ENCODE data around the gene NACC2.

The NACC2 gene

GRCh38 chr9:136095070-136096058, at the start of gene NACC2:
NACC2 (minus strand) TSS chr9:136095289; CDS start chr9:136050521, 44,768 bp downstream.
- DNase-seq (ENCODE audit: low read depth, low spot score) = no peak

GRCh38 chr9:136144450-136144849, 49.4 kb upstream of the NACC2 start:
- DNase-seq (ENCODE audit: low read depth, low spot score) = no peak

- DNase-seq (ENCODE audit: low read depth, low spot score) = no peak
These were observed 48.3 kb upstream of the NACC2 start for GRCh38 chr9:136143215-136144001.

GRCh38 chr9:136142859-136143214, 47.7 kb upstream of the NACC2 start:
- DNase-seq (ENCODE audit: low read depth, low spot score) = no peak

- DNase-seq (ENCODE audit: low read depth, low spot score) = no peak
These were observed 47.3 kb upstream of the NACC2 start for GRCh38 chr9:136142414-136142796.

- DNase-seq (ENCODE audit: low read depth, low spot score) = no peak
These were observed 46.8 kb upstream of the NACC2 start for GRCh38 chr9:136141682-136142413.

- no peak for DNase-seq (ENCODE audit: low read depth, low spot score)
These were observed 45.9 kb upstream of the NACC2 start for GRCh38 chr9:136140966-136141365.

- DNase-seq (ENCODE audit: low read depth, low spot score) = no peak
These were observed 45.0 kb upstream of the NACC2 start for GRCh38 chr9:136140046-136140445.

GRCh38 chr9:136138566-136138965, 43.5 kb upstream of the NACC2 start:
- DNase-seq (ENCODE audit: low read depth, low spot score) = no peak

GRCh38 chr9:136137321-136138265, 42.5 kb upstream of the NACC2 start:
- no peak for DNase-seq (ENCODE audit: low read depth, low spot score)

- no peak for DNase-seq (ENCODE audit: low read depth, low spot score)
These were observed 41.2 kb upstream of the NACC2 start for GRCh38 chr9:136136127-136136925.

- no peak for DNase-seq (ENCODE audit: low read depth, low spot score)
These were observed 40.4 kb upstream of the NACC2 start for GRCh38 chr9:136135326-136136126.

GRCh38 chr9:136133959-136134484, 38.9 kb upstream of the NACC2 start:
- DNase-seq (ENCODE audit: low read depth, low spot score) = no peak

GRCh38 chr9:136133191-136133958, 38.3 kb upstream of the NACC2 start:
- DNase-seq (ENCODE audit: low read depth, low spot score) = no peak

GRCh38 chr9:136132512-136133050, 37.5 kb upstream of the NACC2 start:
- no peak for DNase-seq (ENCODE audit: low read depth, low spot score)

GRCh38 chr9:136131629-136132511, 36.8 kb upstream of the NACC2 start:
- no peak for DNase-seq (ENCODE audit: low read depth, low spot score)

GRCh38 chr9:136129176-136129575, 34.1 kb upstream of the NACC2 start:
- no peak for DNase-seq (ENCODE audit: low read depth, low spot score)

Data from smooth muscle cell of the brain vasculature (primary cell).